Vagina (tissue), 2 donors: ENCODE data around the gene HSD17B2.

Experiments used
- CTCF ChIP-seq, 3 experiments: fragments of 450-650 bp in 2 of 3; fragments of 200-600 bp in 1 of 3; sonication (generic) in 1 of 3; IDR thresholded peaks; one replicate each; pipeline ENCODE4 v1.5.1; 2017 to 2019; ENCODE audit warnings: antibody characterized with exemption in 3 of 3, mild to moderate bottlenecking in 2 of 3, moderate library complexity in 2 of 3
- POLR2A ChIP-seq, 2 donors: fragments of 450-650 bp; IDR thresholded peaks; one replicate each; pipeline ENCODE4 v1.6.1; 2017; ENCODE audit warnings: antibody characterized with exemption in 2 of 2, mild to moderate bottlenecking in 2 of 2, moderate library complexity in 2 of 2
- POLR2AphosphoS5 ChIP-seq, 2 donors: sonication (generic); formaldehyde crosslinking; IDR thresholded peaks; one replicate each; pipeline ENCODE4 v1.9.0; 2017; ENCODE audit warnings: antibody characterized with exemption in 2 of 2, mild to moderate bottlenecking in 2 of 2, low read depth in 1 of 2; ENCODE audit not compliant: insufficient read depth in 1 of 2

GRCh38 chr16:82043680-82044584 lies 8.9 kb downstream of the HSD17B2 start:
- TF ChIP-seq POLR2A (IDR thresholded peaks at IDR 0.05) (no peak), CTCF (IDR thresholded peaks at IDR 0.05) (no peak), POLR2AphosphoS5 (IDR thresholded peaks at IDR 0.05; ENCODE audit: insufficient read depth in 1 of 2, low read depth in 1 of 2) (no peak)
